GM21528 (cell line): ENCODE data around the gene TAB2.

Experiments used
- ATAC-seq: cut with Tn5 transposase; IDR thresholded peaks from one replicate; pipeline ENCODE4 v1.9.1; 2021; ENCODE audit warnings: mild to moderate bottlenecking, moderate library complexity; ENCODE audit not compliant: unreplicated experiment, low FRiP score

Gene TAB2

DNA sequence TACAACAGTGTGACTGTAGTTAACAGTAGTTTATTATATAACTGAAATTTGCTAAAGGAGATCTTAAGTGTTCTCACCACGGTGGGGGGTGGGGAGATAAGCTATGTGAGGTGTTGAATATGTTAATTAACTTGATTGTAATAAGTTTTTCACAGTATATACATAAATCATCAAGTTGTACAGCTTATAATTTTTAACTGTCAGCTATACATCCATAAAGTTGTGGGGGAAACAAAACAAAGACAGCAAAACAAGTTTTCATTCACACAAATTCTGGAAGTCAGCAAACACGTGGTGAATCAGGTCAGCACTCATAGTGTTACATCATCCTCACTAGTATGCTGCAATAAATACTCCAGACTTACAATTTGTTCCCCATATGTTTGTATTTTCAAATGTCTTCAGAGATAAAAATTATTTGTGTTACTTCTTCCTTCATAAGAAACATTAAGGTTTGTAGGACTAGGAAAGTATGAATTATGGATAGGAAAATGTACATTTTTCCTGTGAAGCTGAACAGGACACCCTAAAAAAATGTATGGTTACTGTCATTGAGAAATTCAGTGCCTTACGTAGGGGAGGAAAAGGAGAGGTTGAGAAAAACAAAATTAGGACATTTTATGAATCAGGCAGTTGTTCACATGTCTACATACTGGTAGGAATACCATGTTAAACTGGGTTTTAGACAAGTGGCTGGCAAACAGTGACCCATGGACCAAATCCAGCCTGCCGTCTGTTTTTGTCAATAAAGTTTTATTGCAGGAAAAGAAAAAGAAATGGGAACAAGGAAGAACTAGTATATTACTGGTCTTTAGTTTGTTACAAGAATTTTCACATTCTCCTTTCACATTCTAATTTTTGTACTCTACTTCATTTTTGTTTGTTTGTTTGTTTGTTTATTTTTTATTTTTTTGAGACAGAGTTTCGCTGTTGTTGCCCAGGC lies 88.6 kb downstream of the TAB2 start:
- ATAC-seq, result no peak

DNA sequence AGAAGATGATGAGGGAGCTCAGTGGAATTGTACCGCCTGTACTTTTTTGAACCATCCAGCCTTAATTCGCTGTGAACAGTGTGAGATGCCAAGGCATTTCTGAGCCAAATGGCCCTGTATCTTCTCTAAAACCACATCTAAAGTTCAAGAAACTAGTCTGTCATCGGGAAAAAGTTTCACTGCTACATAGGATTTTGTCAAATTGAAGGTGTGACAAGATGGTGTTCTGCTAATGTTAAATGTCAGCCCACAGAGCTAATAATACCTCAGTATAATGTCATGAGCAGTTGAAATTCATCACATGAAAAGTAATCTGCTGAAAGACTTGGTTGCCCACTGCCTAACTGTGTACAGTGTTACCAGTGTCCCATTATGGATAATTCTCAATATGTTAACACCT lies 92.1 kb downstream of the TAB2 start:
- ATAC-seq, result no peak

DNA sequence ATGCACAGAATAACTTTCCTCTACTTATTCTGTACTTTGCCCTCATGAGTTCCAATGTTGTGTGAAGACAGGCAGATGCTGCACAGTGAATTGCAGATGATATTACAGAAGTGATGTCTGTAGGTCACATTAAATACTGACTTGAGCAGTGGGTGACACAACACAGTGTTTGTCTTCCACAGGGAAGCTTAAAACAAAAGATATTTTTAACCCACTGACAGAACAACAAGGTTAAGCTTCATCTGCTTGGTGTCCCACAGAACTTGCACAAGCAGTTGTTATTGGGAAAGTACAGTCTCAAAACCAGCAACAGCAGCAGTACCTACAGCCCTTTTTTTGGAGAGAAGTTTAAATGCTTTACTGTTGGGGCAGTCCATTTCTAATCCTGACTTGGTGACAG lies 93.0 kb downstream of the TAB2 start:
- no peak for ATAC-seq

DNA sequence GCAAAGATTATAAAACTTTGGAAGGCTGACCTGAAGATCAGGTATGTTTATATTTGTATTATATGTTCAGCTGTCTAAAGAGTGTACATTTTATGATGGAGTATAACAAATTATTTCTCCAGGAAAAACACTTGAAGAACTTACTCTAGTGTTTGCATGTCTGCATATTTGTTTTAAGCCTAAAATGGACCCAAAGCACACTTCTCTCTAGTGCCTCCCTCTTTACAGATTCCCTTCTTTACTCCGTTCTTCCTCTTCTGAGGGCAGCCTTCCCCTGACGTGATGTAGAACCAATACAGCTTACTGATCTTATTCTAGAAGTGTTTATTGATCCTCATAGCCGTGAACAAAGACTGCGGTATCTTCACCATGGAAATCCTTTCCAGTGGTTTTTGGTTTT lies 96.5 kb downstream of the TAB2 start:
- no peak for ATAC-seq

DNA sequence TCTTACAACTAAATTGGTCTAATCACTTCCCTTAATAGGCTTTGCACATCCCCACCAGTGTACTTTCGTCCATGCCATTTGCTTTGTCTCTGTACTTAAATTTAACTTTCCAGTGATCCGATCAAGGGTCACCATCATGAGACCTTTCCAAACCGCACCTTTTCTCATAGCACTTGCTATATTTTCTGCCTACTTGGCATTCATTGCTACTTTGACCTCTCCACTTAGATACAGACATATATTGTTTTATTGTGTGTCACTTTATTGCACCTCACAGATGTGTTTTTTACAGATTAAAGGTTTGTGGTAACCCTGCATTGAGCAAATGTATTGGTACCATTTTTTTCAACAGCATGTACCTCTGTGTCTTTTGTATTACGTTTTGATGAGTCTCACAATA lies 97.3 kb downstream of the TAB2 start:
- ATAC-seq, result no peak

DNA sequence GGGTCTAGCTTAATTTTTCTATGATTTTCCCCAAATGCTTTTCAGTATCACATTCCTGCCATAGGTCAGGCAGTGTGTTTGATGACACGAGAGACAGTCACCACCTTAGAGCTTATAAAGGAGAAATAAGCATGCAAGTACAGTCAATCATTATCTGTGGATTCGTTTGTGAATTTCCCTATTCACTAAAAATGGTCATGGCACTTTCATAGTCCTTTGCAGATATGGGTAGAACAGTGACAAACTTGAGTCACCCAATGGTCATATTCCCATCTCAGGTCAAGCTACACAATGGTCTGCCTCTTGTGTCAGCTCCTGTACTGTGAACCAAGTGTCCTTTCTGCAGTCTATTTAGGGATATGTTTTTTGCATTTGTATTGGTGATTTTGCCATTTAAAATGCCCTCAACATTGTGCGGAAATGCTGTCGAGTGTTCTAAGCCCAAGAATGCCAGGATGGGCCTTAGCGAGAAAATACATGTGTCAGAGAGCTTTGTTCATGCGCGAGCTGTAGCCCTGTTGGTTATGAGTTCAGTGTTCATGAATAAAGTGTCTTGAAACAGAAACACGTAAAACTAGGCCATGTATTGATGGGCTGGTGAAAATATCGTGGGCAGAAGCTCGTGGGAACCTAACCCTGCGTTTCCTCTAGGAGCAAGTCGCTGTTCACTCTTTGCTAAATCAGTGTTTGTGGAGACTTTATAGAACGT lies 102.3 kb downstream of the TAB2 start:
- ATAC-seq, result no peak

DNA sequence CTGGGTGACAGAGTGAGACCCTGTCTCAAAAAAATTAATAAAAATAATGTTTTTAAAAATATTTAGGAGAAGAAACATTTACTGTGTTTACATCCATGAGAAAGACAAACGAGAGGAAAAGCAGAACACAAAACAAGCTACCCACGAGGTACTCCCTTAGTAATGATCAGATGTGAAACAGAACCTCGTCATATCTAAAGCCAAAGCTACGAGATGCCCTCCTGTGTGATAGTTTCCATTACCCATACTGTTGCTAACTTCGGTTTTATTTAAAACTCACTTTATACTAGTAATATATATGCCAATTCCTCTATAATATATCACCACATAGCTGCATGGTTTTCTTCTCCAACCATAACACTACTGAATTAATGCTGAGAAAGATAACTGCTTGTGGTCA lies 103.6 kb downstream of the TAB2 start:
- no peak for ATAC-seq

DNA sequence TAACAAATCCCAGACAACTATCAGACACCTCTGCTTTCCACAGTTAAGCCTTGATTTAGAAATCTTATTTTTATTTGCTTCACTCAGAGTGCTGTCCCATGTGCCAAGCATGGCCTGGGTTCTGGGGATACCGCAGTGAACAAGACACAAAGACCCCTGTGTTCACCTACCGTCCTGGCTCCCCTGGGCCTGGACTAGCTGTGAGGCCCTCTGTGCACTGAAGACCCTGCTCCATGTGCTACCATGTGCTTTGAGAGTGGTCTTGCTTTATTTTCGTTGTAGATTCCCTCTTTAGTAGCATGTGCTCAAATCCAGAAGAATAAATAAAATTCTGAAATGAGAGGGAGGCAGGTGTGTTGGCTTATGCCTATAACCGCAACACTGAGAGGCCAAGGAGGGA lies 105.1 kb downstream of the TAB2 start:
- ATAC-seq, result no peak

DNA sequence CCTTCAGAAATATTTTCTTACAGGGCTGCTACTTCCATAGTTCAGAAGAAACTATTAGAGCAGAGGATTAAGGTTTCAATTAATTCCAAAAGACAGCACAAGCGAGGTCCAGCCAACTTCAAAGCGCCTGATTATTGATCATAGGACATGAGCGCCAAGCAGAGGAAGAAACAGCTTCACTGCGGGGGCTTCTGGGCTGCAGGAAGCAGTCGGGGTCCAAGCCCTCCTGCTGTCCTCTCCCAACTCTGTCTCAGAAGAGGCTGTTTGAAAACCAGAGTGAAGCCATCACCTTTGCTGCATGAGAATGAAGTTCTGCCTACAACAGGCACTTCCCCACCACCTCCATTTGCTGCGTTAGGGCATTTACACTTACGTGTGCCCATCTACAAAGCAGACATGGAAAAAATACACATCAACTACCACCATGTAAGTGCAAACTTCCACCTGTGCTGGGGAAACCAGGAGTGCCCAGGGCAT lies 106.5 kb downstream of the TAB2 start:
- no peak for ATAC-seq

DNA sequence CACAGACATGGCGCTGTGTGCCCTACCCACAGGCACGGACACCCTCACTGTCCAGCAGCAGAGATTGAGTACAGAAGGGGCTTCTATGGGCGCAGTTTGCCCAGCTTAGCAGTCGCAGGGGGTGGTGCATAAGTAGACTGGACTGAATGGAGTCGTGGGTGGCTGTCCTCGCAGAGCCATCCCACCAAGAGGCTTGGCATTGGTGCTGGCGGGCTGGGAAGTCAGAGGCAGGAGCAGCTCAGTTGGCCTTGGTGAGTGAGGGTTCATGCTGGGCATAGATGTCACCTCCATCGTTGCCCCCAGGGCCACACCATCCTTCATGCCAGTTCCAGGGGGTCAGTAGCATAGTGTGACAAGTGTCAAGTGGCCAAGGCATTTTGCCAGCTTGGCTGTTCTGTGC lies 107.7 kb downstream of the TAB2 start:
- no peak for ATAC-seq

DNA sequence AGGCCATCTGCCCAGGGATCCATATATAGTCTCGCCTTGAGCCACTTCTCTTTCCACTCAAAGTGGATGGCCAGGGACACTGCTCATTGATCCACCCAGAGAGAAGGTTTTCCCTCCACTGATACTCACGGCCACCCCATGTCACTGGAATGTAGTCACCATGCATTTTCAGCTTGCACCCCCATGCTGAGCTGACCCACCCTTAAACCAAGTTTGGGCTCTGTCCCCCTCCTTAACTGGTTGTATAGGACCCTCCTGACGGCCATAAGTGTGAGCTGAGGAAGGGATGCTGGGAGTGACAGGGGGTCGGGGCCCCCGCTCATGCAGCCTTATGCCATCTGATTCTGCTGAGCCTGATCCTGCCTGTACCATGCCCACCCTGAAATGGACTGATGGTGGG lies 108.2 kb downstream of the TAB2 start:
- no peak for ATAC-seq

DNA sequence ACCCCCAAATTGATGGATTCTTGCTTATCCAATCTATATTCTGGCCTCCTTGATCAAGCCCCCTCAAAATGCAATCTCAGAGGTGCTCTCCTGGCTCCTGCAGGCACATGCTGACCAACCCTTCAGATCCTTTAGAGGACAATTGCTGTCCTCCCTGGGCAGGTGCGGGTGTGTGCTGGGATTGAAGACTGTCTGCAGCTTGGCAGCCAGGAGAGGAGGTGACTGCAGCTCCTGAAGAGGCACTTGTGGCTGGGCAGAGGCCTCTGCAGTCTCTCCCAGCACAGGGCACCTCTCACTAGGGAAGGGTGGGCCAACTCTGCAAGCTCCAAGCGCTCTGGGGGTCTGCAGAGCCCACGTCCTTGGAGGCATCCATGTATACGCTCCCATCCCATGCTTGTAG lies 111.1 kb downstream of the TAB2 start:
- ATAC-seq, result no peak

DNA sequence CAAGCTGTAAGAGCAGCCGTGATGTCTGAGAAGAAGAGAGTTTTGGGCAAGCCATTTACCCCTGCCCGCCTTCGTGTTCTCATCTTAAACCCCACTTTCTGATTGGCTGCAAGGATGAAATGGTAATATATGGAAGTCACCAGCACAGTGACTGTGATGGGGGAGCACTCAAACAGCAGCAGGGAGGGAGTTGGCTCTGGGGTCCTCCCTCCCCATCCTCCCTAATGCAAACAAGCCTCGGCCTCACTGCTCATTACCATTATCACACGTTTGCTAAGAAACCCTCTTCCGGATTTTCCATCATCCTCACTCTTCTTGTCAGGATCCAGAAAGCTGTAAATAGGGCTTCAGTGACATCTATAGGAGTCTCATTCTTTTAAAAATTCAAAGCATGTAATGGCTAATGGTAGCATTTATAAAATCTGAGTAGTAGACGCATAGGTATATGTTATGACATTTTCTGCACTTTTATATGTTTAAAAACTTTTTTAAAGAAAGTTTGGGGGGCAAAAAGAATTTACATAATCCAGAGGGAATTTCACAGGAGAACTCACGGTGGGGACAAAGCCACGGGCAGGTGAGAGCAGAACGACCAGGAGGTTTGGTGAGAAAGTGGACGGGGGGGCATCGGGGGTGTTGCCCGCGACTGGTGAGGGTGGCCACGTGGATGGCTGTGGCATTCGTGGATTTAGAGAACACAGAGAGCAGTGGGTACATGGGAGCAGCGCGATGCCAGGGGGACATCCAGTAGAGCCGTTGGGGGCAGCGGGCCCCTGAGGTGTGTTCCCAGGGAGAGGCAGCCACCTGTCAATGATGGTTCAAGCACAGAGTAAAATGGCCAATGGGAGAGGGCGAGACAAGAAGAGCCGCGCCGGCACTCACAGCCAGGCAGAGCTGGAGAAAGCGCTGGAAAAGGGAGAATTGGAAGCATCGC lies 112.2 kb downstream of the TAB2 start:
- ATAC-seq, result no peak

DNA sequence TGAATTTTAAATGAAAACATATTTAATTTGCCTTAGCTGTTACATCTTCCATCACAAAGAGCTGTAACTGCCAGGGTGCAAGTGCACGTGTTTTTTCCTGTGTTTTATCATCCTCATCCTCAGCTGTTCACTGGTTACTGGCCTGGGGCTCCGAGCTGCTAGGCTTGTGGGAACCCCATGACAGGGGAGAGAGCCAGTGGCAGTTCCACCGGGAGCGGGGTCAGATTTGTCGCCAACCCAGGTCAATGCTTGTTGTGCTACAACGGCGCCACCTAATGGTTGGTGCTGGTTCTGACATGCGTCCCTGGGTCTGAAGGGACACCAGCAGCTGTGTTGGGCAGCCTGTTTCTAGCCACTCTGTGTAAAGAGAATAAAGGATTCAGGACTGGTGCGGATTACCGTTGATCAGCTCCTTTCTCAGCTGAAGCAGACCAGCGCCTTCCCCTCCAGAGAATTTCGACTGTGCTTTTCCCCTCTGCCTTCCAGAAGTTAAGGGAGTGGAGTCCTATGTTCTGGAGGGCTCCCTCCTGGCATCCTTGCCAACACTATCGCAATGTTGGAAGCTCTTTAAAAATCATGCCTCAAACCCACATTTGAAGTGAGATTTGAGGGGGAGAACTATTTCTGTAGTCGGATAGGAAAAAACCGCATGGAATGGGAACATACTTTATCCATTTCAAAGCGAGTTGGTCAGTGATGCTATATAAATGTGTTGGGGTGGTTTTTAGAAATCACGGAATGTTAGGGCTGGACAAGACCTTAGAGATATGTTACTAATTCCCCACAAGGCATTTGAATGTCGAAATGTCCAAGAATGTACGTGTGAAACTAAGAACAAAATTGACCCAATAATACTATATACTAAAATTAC lies 114.6 kb downstream of the TAB2 start:
- ATAC-seq, result peak; percentile 93

DNA sequence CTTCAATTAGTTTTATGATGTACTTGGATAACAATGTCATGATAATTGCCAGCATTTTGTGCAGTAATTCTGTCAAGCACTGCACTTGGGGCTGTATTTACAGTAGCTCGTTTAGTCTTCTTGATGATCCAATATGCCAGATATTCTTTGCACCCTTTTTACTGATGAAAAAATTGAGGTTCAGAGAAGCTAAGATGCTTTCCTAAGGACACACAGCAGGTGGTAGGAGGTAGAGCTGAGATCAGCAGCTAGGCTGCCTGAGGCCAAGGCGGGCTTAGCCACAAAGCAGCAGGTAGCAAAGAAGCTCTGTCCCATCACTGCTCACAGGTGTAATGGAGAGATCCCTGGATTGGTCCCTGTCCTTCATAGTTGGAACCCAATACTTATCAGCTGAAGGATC lies 115.9 kb downstream of the TAB2 start:
- no peak for ATAC-seq

DNA sequence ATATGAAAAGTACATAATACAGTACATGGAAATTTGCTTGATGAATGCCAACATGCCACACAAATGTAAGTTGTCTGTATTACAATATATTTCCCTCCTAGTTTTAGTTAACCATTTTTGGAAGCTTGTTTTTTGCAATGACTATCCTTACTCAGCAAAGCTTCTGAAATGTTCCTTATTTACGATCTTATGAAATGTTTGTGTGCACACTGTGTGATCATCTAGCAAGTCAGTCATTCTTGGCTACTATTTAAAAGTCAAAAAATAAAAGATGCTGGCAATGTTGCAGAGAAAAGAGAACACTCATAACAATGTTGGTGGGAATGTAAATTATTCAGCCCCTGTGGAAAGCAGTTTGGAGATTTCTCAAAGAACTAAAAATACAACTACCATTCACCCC lies 116.4 kb downstream of the TAB2 start:
- ATAC-seq, result no peak

DNA sequence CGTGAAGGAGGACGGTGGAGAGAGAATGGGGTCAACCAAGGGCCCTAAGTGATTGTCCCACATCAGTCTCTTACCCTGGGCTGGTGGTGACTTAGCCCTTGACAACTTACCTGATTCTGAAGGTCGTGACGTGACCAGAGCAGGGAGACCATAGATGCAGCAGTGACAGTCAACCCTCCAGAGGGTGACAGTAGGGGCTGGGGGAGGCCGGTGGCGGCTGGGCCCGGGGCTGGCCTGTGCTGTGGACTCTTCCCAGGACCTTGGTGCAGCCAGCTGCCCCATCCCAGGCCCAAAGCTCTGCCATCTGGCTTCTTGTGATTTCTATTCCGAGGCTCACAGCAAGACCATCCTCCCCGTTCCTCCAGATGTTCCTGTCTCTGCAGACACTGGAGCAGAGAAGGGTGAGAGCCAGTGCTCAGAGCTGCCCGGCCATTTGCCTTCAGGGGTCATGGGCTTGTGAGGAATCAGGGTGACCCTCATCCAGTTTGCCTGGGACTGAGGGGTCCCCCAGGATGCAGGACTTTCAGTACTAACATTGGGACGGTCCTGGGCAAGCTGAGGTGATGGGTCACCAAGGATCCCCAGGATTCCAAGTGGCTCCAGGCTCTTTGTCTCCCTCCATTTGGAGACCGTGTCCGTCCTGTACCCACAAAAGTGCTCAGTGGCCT lies 118.5 kb downstream of the TAB2 start:
- ATAC-seq, result no peak

DNA sequence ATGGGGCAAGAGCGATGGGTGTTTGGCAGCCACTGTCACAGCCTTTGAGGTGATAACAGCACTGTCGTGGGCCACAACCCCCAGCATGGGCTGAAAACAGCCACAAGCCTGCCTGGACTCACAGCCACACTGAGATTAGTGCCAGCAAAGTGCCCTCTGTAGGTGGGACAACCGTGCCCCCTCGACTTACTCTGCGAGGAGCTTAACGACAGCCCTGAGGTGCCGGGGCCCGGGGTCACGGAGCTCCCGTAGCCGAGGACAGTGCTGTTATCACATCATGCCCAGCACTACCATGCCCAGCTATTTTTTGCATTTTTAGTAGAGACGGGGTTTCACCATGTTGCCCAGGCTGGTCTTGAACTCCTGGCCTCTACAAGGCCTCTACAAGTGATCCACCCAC lies 119.1 kb downstream of the TAB2 start:
- ATAC-seq, result no peak

DNA sequence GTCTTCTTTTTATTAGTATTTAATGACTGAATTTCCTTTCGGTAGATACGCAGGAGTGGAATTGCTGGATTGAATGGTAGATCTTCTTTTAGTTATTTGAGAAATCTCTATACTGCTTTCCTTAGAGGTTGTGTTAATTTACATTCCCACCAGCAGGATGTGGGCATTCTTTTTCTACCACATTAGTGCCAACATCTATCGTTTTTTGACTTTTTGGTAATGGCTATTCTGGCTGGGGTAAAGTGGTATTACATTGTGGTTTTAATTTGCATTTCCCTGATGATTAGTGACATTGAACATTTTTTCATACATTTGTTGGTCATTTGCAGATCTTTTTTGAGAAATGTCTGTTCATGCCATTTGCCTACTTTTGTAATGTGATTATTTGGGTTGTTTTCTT lies 119.7 kb downstream of the TAB2 start:
- ATAC-seq, result no peak
